Kidney capillary endothelial cell (primary cell): Measurements from ENCODE around the gene GALNT15.

Source experiments
- DNase-seq: peaks from one replicate; pipeline ENCODE4 v3.0.0-alpha.2; 2018; ENCODE audit warnings: low spot score

The GALNT15 gene

GRCh38 chr3:16151109-16151508 lies 23.4 kb upstream of the GALNT15 start:
- DNase-seq: no peak

- no peak for DNase-seq
These were observed 6.3 kb upstream of the GALNT15 start for GRCh38 chr3:16168211-16168610.

- DNase-seq: no peak
These were observed 3.5 kb upstream of the GALNT15 start for GRCh38 chr3:16171009-16171408.

- DNase-seq: no peak
These were observed 2.7 kb upstream of the GALNT15 start for GRCh38 chr3:16171825-16172224.

GRCh38 chr3:16173283-16174025 lies 1.0 kb upstream of the GALNT15 start:
- no peak for DNase-seq

- no peak for DNase-seq
These were observed 489 bp upstream of the GALNT15 start for GRCh38 chr3:16174026-16174355.

- no peak for DNase-seq
These were observed 759 bp downstream of the GALNT15 start for GRCh38 chr3:16174976-16175901.

- no peak for DNase-seq
These were observed 2.0 kb downstream of the GALNT15 start for GRCh38 chr3:16176391-16177030.

- no peak for DNase-seq
These were observed 2.9 kb downstream of the GALNT15 start for GRCh38 chr3:16177382-16177781.

GRCh38 chr3:16177962-16178627 lies 3.6 kb downstream of the GALNT15 start:
- peak; percentile 64 for DNase-seq

- DNase-seq: no peak
These were observed 4.1 kb downstream of the GALNT15 start for GRCh38 chr3:16178628-16178988.

GRCh38 chr3:16179261-16179660 lies 4.8 kb downstream of the GALNT15 start:
- no peak for DNase-seq

- DNase-seq: no peak
These were observed 5.6 kb downstream of the GALNT15 start for GRCh38 chr3:16179771-16180736.

GRCh38 chr3:16180737-16181134 lies 6.3 kb downstream of the GALNT15 start:
- DNase-seq: no peak

GRCh38 chr3:16181361-16181760 lies 6.9 kb downstream of the GALNT15 start:
- no peak for DNase-seq

GRCh38 chr3:16182183-16182582 lies 7.7 kb downstream of the GALNT15 start:
- DNase-seq: peak; percentile 66

GRCh38 chr3:16182612-16183011 lies 8.1 kb downstream of the GALNT15 start:
- DNase-seq: no peak

- no peak for DNase-seq
These were observed 8.6 kb downstream of the GALNT15 start for GRCh38 chr3:16183082-16183481.

GRCh38 chr3:16183601-16184270 lies 9.3 kb downstream of the GALNT15 start:
- no peak for DNase-seq

GRCh38 chr3:16186086-16186485 lies 11.6 kb downstream of the GALNT15 start:
- no peak for DNase-seq

GRCh38 chr3:16186565-16186964 lies 12.1 kb downstream of the GALNT15 start:
- no peak for DNase-seq
